K562 (cell line): ENCODE data around the gene ERGIC1. TPM values are rescaled to one million over a fixed set of nuclear protein-coding genes. Genes with fewer than 3 reads are reported as not detected.

Source experiments
- ATAC-seq: fragments of 200-7000 bp; cut with Tn5 transposase; 3 replicates; pipeline ENCODE4 v1.9.1; 2020; ENCODE audit warnings: moderate library complexity
- BruUV-seq: library from RNA; stranded (reverse); fragments of 400-500 nt; replicated peaks from 2 replicates; lab custom pipeline; 2021; lab: Mats Ljungman, UMichigan
- CTCF ChIA-PET: fragments of 300-600 bp; formaldehyde crosslinking; extraction: SDS; loops from one replicate; lab custom pipeline; 2021; ENCODE audit warnings: low intra/inter-chr PET ratio; lab: Yijun Ruan, JAX
- POLR2A ChIA-PET: fragments of 300-600, 350-650 bp; sonication (Branson Sonifier 250); formaldehyde crosslinking; extraction: SDS; loops from one replicate; lab custom pipeline; 2021; ENCODE audit warnings: antibody characterized with exemption, inconsistent platforms; lab: Yijun Ruan, JAX
- DNase-seq, 4 experiments: peaks; one replicate each; pipeline versions ENCODE4 v3.0.0 to v3.0.0-alpha.2; 2011 to 2018; ENCODE audit warnings: low spot score in 3 of 4, mixed read lengths in 3 of 4; ENCODE audit errors: extremely low read depth in 1 of 4
- FAIRE-seq: peaks from 2 replicates; lab custom pipeline; 2011; peaks lifted over from hg19 to GRCh38; lab: Jason Lieb, UNC
- H2AFZ ChIP-seq: 2 replicates; pipeline ENCODE4 v1.6.0; 2011; ENCODE audit warnings: low read depth, low read length, control low read depth, inconsistent platforms
- H3K27ac ChIP-seq: fragments of 200-600 bp; 3 replicates; pipeline ENCODE4 v1.8.0; 2011; ENCODE audit warnings: low read depth, mild to moderate bottlenecking, control low read depth, inconsistent platforms, low read length, moderate library complexity, mixed read lengths; ENCODE audit errors: extremely low read depth
- H3K27me3 ChIP-seq, 2 experiments: fragments of 300-600 bp in 1 of 2; 2 replicates in 1 of 2; 3 replicates in 1 of 2; pipeline versions ENCODE4 v1.6.0 to v1.8.0; 2011; ENCODE audit warnings: inconsistent platforms in 2 of 2, low read length in 2 of 2, mild to moderate bottlenecking in 1 of 2, mixed read lengths in 1 of 2, moderate library complexity in 1 of 2; ENCODE audit not compliant: control insufficient read depth in 2 of 2, insufficient read depth in 2 of 2
- H3K36me3 ChIP-seq: fragments of 300-600 bp; 3 replicates; pipeline ENCODE4 v1.8.0; 2011; ENCODE audit warnings: mild to moderate bottlenecking, low read length, inconsistent platforms; ENCODE audit not compliant: control insufficient read depth, insufficient read depth
- H3K4me1 ChIP-seq, 2 experiments: fragments of 200-600 bp in 1 of 2; replicated peaks in 1 of 2; 2 replicates in 1 of 2; 3 replicates in 1 of 2; pipeline versions ENCODE4 v1.5.1 to v1.8.0; 2011; ENCODE audit warnings: inconsistent platforms in 2 of 2, low read length in 2 of 2, mild to moderate bottlenecking in 1 of 2, mixed read lengths in 1 of 2, moderate library complexity in 1 of 2; ENCODE audit not compliant: control insufficient read depth in 2 of 2, insufficient read depth in 2 of 2
- H3K4me2 ChIP-seq: 2 replicates; pipeline ENCODE4 v1.6.1; 2011; ENCODE audit warnings: low read length, control low read depth, inconsistent platforms, mixed read lengths; ENCODE audit not compliant: insufficient read depth
- H3K4me3 ChIP-seq: fragments of 200-600 bp; sonication (generic), shearing (Covaris generic); 2 replicates; pipeline ENCODE4 v1.5.1; 2016; ENCODE audit warnings: control low read depth, inconsistent platforms
- H3K79me2 ChIP-seq: fragments of 200-600 bp; 3 replicates; pipeline ENCODE4 v1.8.0; 2011; ENCODE audit warnings: low read length, inconsistent platforms; ENCODE audit not compliant: control insufficient read depth, insufficient read depth
- H3K9ac ChIP-seq, 2 experiments: 2 replicates each; pipeline versions ENCODE4 v1.6.0 to v1.6.1; 2011; ENCODE audit warnings: low read depth in 2 of 2, low read length in 2 of 2, control low read depth in 1 of 2, inconsistent platforms in 1 of 2, mild to moderate bottlenecking in 1 of 2, mixed read lengths in 1 of 2; ENCODE audit not compliant: insufficient read depth in 1 of 2
- H3K9me1 ChIP-seq: one replicate; pipeline ENCODE4 v1.6.0; 2011; ENCODE audit warnings: inconsistent platforms, mild to moderate bottlenecking, low read length, moderate library complexity; ENCODE audit not compliant: control insufficient read depth, insufficient read depth
- H3K9me3 ChIP-seq: replicated peaks from 2 replicates; pipeline ENCODE4 v1.5.1; 2011; ENCODE audit warnings: low read depth, low read length, inconsistent platforms; ENCODE audit not compliant: control insufficient read depth, insufficient read depth
- H4K20me1 ChIP-seq: replicated peaks from 2 replicates; pipeline ENCODE4 v1.6.1; 2011; ENCODE audit warnings: low read length, inconsistent platforms, mixed read lengths; ENCODE audit not compliant: control insufficient read depth, insufficient read depth
- BCOR ChIP-seq: fragments of 450-650 bp; IDR thresholded peaks from 2 replicates; pipeline ENCODE4 v1.6.1; 2016
- CBX3 ChIP-seq, 2 experiments: IDR thresholded peaks; 1 replicate in 1 of 2; 2 replicates in 1 of 2; pipeline ENCODE4 v1.6.1; 2012; ENCODE audit warnings: inconsistent platforms in 2 of 2, low read length in 2 of 2, borderline replicate concordance in 1 of 2, control low read depth in 1 of 2
- ESRRA ChIP-seq: fragments of 450-650 bp; IDR thresholded peaks from 2 replicates; pipeline ENCODE4 v1.6.1; 2014; ENCODE audit warnings: low read depth, mild to moderate bottlenecking, moderate library complexity, borderline replicate concordance
- FOXA3 ChIP-seq, 2 experiments: fragments of 450-650 bp in 1 of 2; sonication (generic) in 1 of 2; formaldehyde crosslinking; IDR thresholded peaks in 1 of 2; conservative IDR thresholded peaks in 1 of 2; 2 replicates each; pipeline versions ENCODE4 v1.4.0 to v1.8.0; 2020 to 2022; ENCODE audit warnings: mild to moderate bottlenecking in 2 of 2, missing genetic modification reagents in 1 of 2
- FOXP1 ChIP-seq: sonication (generic); formaldehyde crosslinking; IDR thresholded peaks from 2 replicates; pipeline ENCODE4 v1.8.0; 2022; ENCODE audit warnings: mild to moderate bottlenecking, missing genetic modification reagents
- KAT7 ChIP-seq: sonication (generic); formaldehyde crosslinking; IDR thresholded peaks from 2 replicates; pipeline ENCODE4 v1.8.0; 2022; ENCODE audit warnings: missing genetic modification reagents, mild to moderate bottlenecking, borderline replicate concordance
- MAFF ChIP-seq: IDR thresholded peaks from 2 replicates; pipeline ENCODE4 v1.6.1; 2012; ENCODE audit warnings: low read length, improper control_type of control experiment
- SRF ChIP-seq, 2 experiments: fragments of 250-450, 450-650 bp in 1 of 2; sonication (Bioruptor Pico) in 1 of 2; sonication (generic) in 1 of 2; formaldehyde crosslinking; IDR thresholded peaks; 2 replicates each; pipeline versions ENCODE4 v1.5.0 to v1.5.1; 2020 to 2022; ENCODE audit warnings: mild to moderate bottlenecking in 1 of 2, missing genetic modification reagents in 1 of 2
- ZNF143 ChIP-seq: sonication (generic); formaldehyde crosslinking; IDR thresholded peaks from 2 replicates; pipeline ENCODE4 v1.9.0; 2022; ENCODE audit warnings: mild to moderate bottlenecking, missing genetic modification reagents
- ZNF184 ChIP-seq: sonication (generic); formaldehyde crosslinking; IDR thresholded peaks from 2 replicates; pipeline ENCODE4 v1.5.0; 2020; ENCODE audit warnings: missing genetic modification reagents
- WGBS: fragments of 100-300 bp; shearing (Covaris generic); methylation state at CpG from one replicate; pipeline ENCODE4 v1.1.6; 2016; ENCODE audit warnings: low coverage, mixed read lengths; ENCODE audit not compliant: insufficient coverage; ENCODE audit errors: missing lambda C conversion rate; 5-methylcytosine and 5-hydroxymethylcytosine counted together
- in situ Hi-C: fragments of 300-500 bp; cut with MboI; formaldehyde crosslinking; loops from 4 replicates; pipeline ENCODE4 v1.15.0; 2018; ENCODE audit warnings: inconsistent platforms, mixed read lengths
- intact Hi-C: fragments of 100-400 bp; cut with micrococcal nuclease; formaldehyde crosslinking; loops from 2 replicates; pipeline ENCODE4 v1.14.2; 2022
- polyA plus RNA-seq, 8 experiments: library from polyadenylated mRNA; depleted of rRNA in 4 of 8; stranded (reverse) in 5 of 8; unstranded in 3 of 8; fragments of >200 nt; fragmentation: Nextera tagmentation in 2 of 8; fragmentation: Illumina TruSeq in 1 of 8; extraction: Ambion mirVana in 2 of 8; extraction: Trizol in 1 of 8; gene quantifications; 2 replicates each; pipeline versions ENCODE4 v1.2.1 to v1.2.3, GENCODE V29; 2011 to 2014; ENCODE audit warnings: inconsistent platforms in 1 of 8, missing spikeins in 1 of 8
- total RNA-seq, 7 experiments: library from RNA; depleted of rRNA in 6 of 7; stranded (reverse); fragments of >200 nt in 6 of 7; fragmentation: Illumina TruSeq in 2 of 7; extraction: Trizol in 2 of 7; gene quantifications; 2 replicates each; pipeline versions ENCODE4 v1.2.1 to v1.2.3, GENCODE V29; 2011 to 2021; ENCODE audit warnings: low replicate concordance in 1 of 7
- TF ChIP-seq, protein P1 (sequence below): sonication (generic); formaldehyde crosslinking; IDR thresholded peaks from 2 replicates; pipeline ENCODE4 v1.9.0; 2022; ENCODE audit warnings: mild to moderate bottlenecking, missing genetic modification reagents

Gene ERGIC1
- total and polyA plus RNA-seq, 9 of the 15 experiments (the other 6 are each of a cell fraction or from before 2014, with no cell fraction given), result 5.5 to 68.4 (median 36.4) TPM

- H4K20me1 ChIP-seq, result no peaks in the 10 kb centered on the region
- ChIA-PET CTCF (interaction anchor here (0.5 to 5.5 kb wide), 5 partner anchors 28 to 187 kb away, joined by 3 to 54 read pairs (median 5); partner anchors contain the start of gene DUSP1), POLR2A (interaction anchor here (0.6 to 1.6 kb wide), 3 partner anchors 131 to 169 kb away, joined by 3 to 4 read pairs (median 3); no protein-coding TSS in a partner anchor)
- intact Hi-C loops, result loop anchor here (2.0 kb wide), 1 partner anchor 131 kb away; the partner anchor contains the start of gene DUSP1
- ATAC-seq (no peak), FAIRE-seq (no peak), DNase-seq (peak in 2 of 4 experiments; percentile 33 to 43)
- H3K27ac ChIP-seq, result peak overlapping the region; percentile 79
- no TSS peak for BruUV-seq
- H3K9me1 ChIP-seq, result no peaks in the 10 kb centered on the region
- WGBS, result 64% methylated on average over 9 of the region's 9 CpGs
- no peaks in the 10 kb centered on the region for H3K27me3 ChIP-seq
- no peak overlapping the region for H3K4me3 ChIP-seq
- no peaks in the 10 kb centered on the region for H3K79me2 ChIP-seq
- peaks cover 25% of the 10 kb centered on the region; the same call in 1 of the 3 replicates for H3K36me3 ChIP-seq
- no peak overlapping the region for H2AFZ ChIP-seq
- peaks cover 26 to 36% of the 10 kb centered on the region in 2 experiments for H3K4me1 ChIP-seq
- no peak overlapping the region; the same call in 1 of the 2 replicates for H3K4me2 ChIP-seq
- in situ Hi-C loops, result loop anchor here (5.0 kb wide), 1 partner anchor 185 kb away; no protein-coding TSS in a partner anchor
- TF ChIP-seq BCOR (peak; percentile 68; the same call in 1 of the 2 replicates), CBX3 (IDR thresholded peaks at IDR 0.05; ENCODE audit: borderline replicate concordance in 1 of 2, low read length in 2 of 2) (no peak), ESRRA (peak; percentile 64; the same call in 1 of the 2 replicates), KAT7 (0 out of 2 replicates have a peak, but pooled peaks have one; percentile 39), ZNF184 (CRISPR knock-in tag) (peak; percentile 70), ZNF143 (CRISPR knock-in tag) (no peak), FOXA3 (CRISPR knock-in tag; conservative IDR thresholded peaks at IDR 0.05 in 1 of 2, IDR thresholded peaks at IDR 0.05 in 1 of 2) (peak in 1 of 2 experiments; percentile 45; a peak in 1 of 4 replicates), FOXP1 (0 out of 2 replicates have a peak, but pooled peaks have one; percentile 38), MAFF (no peak), SRF (CRISPR knock-in tag; IDR thresholded peaks at IDR 0.05) (no peak)
- TF ChIP-seq, protein P1, sequence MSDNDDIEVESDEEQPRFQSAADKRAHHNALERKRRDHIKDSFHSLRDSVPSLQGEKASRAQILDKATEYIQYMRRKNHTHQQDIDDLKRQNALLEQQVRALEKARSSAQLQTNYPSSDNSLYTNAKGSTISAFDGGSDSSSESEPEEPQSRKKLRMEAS, result peak; percentile 35; the same call in 1 of the 2 replicates
- no peaks in the 10 kb centered on the region for H3K9me3 ChIP-seq
- H3K9ac ChIP-seq, result peak overlapping the region; percentile 23 to 84; a peak in 3 of 4 replicates
These were observed 67.9 kb downstream of the ERGIC1 start for GRCh38 chr5:172901788-172902496.
